SJSA1 (cell line): Measurements from ENCODE around the gene NPAS2. TPM values are rescaled to one million over a fixed set of nuclear protein-coding genes. Genes with fewer than 3 reads are reported as not detected.
A peak's percentile ranks its signal among the peaks of the same experiment; 100 is the strongest.

Experiments used
- DNase-seq, 2 experiments: peaks; one replicate each; pipeline ENCODE4 v3.0.0-alpha.2; 2015 to 2020; ENCODE audit warnings: low spot score in 2 of 2, low read depth in 1 of 2
- H3K27ac ChIP-seq: fragments of 250-450 bp; sonication (Bioruptor Pico); 2 replicates; pipeline ENCODE4 v1.5.1; 2020; ENCODE audit warnings: mild to moderate bottlenecking, moderate library complexity
- H3K27me3 ChIP-seq: fragments of 250-450 bp; sonication (Bioruptor Pico); replicated peaks from 2 replicates; pipeline ENCODE4 v1.5.1; 2020; ENCODE audit warnings: mild to moderate bottlenecking, moderate library complexity
- H3K36me3 ChIP-seq: fragments of 250-450 bp; sonication (Bioruptor Pico); 2 replicates; pipeline ENCODE4 v1.5.1; 2020; ENCODE audit warnings: mild to moderate bottlenecking
- H3K4me1 ChIP-seq: fragments of 250-450 bp; sonication (Bioruptor Pico); replicated peaks from 2 replicates; pipeline ENCODE4 v1.6.1; 2021; ENCODE audit warnings: mild to moderate bottlenecking
- H3K4me3 ChIP-seq: fragments of 250-450 bp; sonication (Bioruptor Pico); 2 replicates; pipeline ENCODE4 v1.5.1; 2020; ENCODE audit warnings: mild to moderate bottlenecking
- H3K9me3 ChIP-seq: fragments of 250-450 bp; sonication (Bioruptor Pico); replicated peaks from 2 replicates; pipeline ENCODE4 v1.5.1; 2020; ENCODE audit warnings: mild to moderate bottlenecking
- total RNA-seq: library from RNA; depleted of rRNA; stranded (reverse); fragments of >200 nt; shearing (Covaris generic); gene quantifications from 2 replicates; pipeline ENCODE4 v1.2.3, GENCODE V29; 2014; rRNA removed

The NPAS2 gene
- total RNA-seq, 1 experiment from 2014 or later, result 4.0 TPM

DNA sequence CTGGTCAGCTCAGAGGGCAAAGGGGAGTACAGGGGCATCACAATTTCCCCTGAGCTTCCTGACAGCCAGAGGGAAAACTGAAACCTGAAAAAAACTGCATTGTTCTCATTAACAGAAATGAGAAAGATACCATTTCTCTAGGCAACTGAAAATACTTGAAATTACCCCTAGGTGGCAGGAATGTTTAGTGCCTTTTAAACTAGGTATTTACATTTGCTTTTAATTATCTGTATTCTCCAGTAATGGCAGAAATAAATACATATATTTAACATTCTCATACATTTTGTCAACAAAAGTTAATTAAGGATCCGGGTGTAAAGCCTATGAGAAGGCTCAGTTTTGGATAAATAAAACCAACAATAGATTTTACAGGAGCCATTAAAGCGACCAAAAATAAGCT, 216.6 kb downstream of the NPAS2 start:
- Histone ChIP-seq H3K27me3 (no peaks in the 10 kb centered on the region), H3K9me3 (no peaks in the 10 kb centered on the region), H3K36me3 (peaks cover 37% of the 10 kb centered on the region), H3K4me3 (no peak overlapping the region), H3K4me1 (no peaks in the 10 kb centered on the region), H3K27ac (no peak overlapping the region)
- DNase-seq, result peak in 1 of 2 experiments; percentile 20

DNA sequence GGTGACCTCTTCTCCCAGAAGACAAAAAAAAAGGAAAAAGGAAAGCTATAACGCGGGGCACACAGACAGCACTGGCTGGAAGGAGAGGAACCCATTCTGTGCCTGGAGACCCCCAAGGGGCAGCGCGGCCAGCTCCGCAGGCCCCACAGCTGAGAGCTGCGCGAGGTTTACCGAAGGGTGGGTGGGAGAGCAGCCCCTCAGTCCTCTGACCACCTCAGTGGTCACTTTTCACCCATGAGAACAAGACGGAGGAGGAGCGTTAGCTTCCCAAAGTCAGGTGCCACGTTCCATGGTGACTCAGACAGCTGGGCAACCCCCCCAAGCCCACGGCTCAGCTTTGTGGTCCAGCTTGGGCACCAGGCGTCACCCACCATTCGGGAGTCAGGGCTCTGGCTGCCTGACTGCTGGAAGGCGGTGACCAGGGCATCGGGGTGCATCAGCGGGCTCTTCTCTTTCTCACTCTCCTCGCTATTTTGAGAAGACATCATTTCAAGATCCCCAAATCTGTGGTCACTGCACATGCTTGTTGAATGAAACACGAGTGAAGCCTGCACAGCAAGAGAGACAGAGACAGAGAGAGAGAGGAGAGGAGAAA, 217.3 kb downstream of the NPAS2 start:
- H3K27ac ChIP-seq, result no peak overlapping the region
- no peaks in the 10 kb centered on the region for H3K4me1 ChIP-seq
- H3K36me3 ChIP-seq, result peaks cover 37% of the 10 kb centered on the region
- H3K4me3 ChIP-seq, result no peak overlapping the region
- H3K27me3 ChIP-seq, result no peaks in the 10 kb centered on the region
- H3K9me3 ChIP-seq, result no peaks in the 10 kb centered on the region
- DNase-seq, result no peak

DNA sequence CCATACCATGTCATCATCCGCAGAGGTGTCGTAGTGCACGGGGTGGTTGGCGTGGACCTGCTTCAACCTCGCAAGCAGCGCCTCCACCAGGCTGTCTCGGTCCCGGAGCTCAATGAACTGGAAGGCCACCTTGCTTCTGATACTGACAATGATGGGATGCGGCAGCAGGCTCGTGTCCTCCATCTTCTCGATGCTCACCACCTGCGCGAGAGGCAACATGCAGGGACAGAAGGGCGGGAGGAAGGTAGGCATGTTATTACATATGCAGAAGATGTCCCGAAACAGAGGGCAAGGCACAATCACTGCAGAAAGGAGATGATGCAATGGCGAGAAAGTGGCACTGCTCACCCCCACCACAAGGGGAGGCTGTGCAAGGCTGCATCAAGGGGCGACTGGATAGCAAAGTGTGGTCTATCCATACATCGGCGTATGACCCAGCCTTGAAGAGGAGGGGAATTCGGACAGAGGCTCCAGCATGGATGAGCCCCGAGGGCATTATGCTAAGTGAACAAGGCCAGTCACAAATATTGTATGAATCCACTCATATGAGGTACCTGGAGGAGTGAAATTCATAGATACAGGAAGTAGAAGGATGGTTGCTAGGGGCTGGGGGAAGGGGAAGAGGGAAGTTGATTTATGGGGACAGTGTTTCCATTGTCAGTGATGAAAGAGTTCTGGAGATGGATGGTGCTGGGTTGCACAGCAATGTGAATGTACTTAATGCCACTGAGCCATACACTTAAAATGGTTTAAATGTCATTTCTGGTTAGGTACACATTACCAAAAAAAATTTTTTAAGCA, 218.7 kb downstream of the NPAS2 start:
- Histone ChIP-seq H3K4me1 (no peaks in the 10 kb centered on the region), H3K4me3 (no peak overlapping the region), H3K36me3 (peaks cover 26% of the 10 kb centered on the region), H3K27me3 (no peaks in the 10 kb centered on the region), H3K27ac (no peak overlapping the region), H3K9me3 (no peaks in the 10 kb centered on the region)
- DNase-seq, result peak in 1 of 2 experiments; percentile 25

DNA sequence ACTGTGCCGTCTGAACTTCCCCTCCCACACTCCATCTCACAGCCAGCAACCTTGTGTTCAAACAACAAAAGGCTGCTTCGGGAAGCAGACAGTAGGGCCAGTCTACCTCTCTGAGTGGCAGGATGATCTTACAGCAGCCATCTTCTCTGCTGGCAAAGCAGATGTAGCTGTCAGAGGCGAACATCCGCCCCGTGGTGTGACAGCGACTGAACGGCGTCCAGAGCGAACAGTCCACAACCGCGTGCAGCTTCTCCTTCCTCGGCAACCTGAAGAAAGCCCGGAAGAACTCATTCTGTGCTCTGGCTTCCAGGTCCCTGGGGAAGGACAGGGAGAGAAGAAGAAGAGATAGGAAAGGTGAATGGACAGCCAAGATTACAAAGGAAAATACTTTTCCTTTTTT, 220.1 kb downstream of the NPAS2 start:
- no peak for DNase-seq
- Histone ChIP-seq H3K27me3 (no peaks in the 10 kb centered on the region), H3K4me1 (no peaks in the 10 kb centered on the region), H3K36me3 (peaks cover 26% of the 10 kb centered on the region), H3K27ac (no peak overlapping the region), H3K4me3 (no peak overlapping the region), H3K9me3 (no peaks in the 10 kb centered on the region)

DNA sequence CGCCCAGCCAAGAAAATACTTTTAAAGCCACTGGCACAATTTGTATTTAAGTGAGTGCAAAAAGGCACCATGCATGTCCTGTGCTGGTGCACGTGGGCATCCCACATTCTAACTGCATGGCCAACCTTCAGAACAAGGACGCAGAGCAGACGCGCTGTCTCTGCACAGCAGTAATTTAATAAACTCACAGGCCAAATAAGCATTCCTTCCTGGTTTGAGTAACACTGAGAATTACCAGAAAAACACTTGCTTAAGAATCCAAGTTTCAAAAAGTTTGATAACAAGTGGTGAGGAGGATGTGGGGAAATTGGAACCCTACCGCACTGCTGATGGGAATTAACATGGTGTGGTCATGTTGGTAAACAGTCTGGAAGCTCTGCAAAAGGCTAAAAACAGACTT, 220.8 kb downstream of the NPAS2 start:
- Histone ChIP-seq H3K27me3 (no peaks in the 10 kb centered on the region), H3K9me3 (no peaks in the 10 kb centered on the region), H3K36me3 (peaks cover 20% of the 10 kb centered on the region), H3K4me3 (no peak overlapping the region), H3K27ac (no peak overlapping the region), H3K4me1 (no peaks in the 10 kb centered on the region)
- DNase-seq, result no peak

DNA sequence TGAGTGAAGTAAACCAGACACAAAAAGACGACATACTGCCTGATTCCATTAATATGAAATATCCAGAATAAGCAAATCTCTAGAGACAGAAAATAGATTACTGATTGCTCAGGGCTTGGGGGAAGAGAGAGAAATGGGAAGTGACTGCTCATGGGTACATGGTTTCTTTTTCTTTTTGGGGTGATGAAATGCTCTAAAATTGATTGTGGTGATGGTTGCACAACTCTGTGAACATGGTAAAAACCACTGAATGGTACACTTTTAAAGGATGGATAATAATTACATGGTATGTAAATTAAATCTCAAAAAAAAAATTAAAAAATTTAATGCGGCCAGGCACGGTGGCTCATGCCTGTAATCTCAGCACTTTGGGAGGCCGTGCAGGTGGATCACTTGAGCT, 221.5 kb downstream of the NPAS2 start:
- no peaks in the 10 kb centered on the region for H3K4me1 ChIP-seq
- H3K36me3 ChIP-seq, result peaks cover 23% of the 10 kb centered on the region
- H3K27me3 ChIP-seq, result no peaks in the 10 kb centered on the region
- no peak overlapping the region for H3K27ac ChIP-seq
- DNase-seq, result no peak
- no peak overlapping the region for H3K4me3 ChIP-seq
- no peaks in the 10 kb centered on the region for H3K9me3 ChIP-seq

DNA sequence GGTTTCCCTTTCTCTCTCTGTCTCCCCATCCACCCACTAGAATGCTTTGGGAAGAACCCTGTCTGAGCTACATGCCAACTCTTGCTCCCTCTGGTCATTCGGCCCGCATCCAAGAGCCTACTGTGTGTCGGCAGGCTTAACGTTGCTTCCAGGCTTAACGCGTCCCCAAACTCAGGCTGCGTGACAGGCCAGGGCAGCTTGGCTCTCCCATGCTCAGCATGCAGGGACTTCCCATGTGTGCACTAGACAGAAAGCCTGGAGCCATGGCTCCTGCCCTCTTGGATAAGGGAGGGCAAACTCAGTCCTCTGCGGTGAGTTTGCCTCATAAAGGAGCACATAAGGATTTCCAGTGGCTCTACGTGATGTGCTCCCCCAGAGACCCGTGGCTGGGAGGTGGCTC, 225.4 kb downstream of the NPAS2 start:
- no peaks in the 10 kb centered on the region for H3K27me3 ChIP-seq
- no peak overlapping the region for H3K27ac ChIP-seq
- no peaks in the 10 kb centered on the region for H3K9me3 ChIP-seq
- 0 out of 2 replicates have a peak, but pooled peaks cover 3% of the 10 kb centered on the region for H3K4me1 ChIP-seq
- H3K4me3 ChIP-seq, result no peak overlapping the region
- H3K36me3 ChIP-seq, result peaks cover 22% of the 10 kb centered on the region
- no peak for DNase-seq

Other genes starting within 250 kb of the NPAS2 start
- 667 and 913 TPM in 2 replicates for gene RPL31, start 182.2 kb downstream of the NPAS2 start, total RNA-seq